ENCODE measurements around the gene TPGS2.

GRCh38 chr18:36829362-36830157 lies 758 bp upstream of the TPGS2 start:
- TF ChIP-seq CTCF (conservative IDR thresholded peaks at IDR 0.05; ENCODE audit: low read length) (no peak), EZH2phosphoT487 (IDR thresholded peaks at IDR 0.05; ENCODE audit: borderline replicate concordance, low read depth, low read length) (no peak)

Data from OCI-LY7 (cell line).